ENCODE data around the gene SPATA7.

SPATA7 gene

GRCh38 chr14:88479574-88479987 lies 94.1 kb downstream of the SPATA7 start:
- H3K9me3 ChIP-seq (ENCODE audit: insufficient read depth, low read length, severe bottlenecking), result no peaks in the 10 kb centered on the region
- H3K9ac ChIP-seq (ENCODE audit: low read depth, low read length), result no peak overlapping the region
- no peak for TF ChIP-seq CTCF (IDR thresholded peaks at IDR 0.05; ENCODE audit: borderline replicate concordance, extremely low read depth, low read length, poor library complexity, severe bottlenecking)
- TF ChIP-seq EZH2 (IDR thresholded peaks at IDR 0.05; ENCODE audit: borderline replicate concordance, low read depth, low read length, severe bottlenecking), result no peak
- no peak overlapping the region for H3K27ac ChIP-seq (ENCODE audit: low read length)
- no peak overlapping the region for H3K4me2 ChIP-seq (ENCODE audit: insufficient read depth, low read length)
- no peaks in the 10 kb centered on the region for H3K79me2 ChIP-seq (ENCODE audit: insufficient read depth, low read length)
- ATAC-seq (ENCODE audit: insufficient read depth, low read depth), result no peak
- no peaks in the 10 kb centered on the region for H4K20me1 ChIP-seq (ENCODE audit: insufficient read depth, low read length)
- DNase-seq, result no peak
- no peaks in the 10 kb centered on the region for H3K4me1 ChIP-seq (ENCODE audit: insufficient read depth, low read length)
- no peaks in the 10 kb centered on the region for H3K36me3 ChIP-seq (ENCODE audit: insufficient read depth, low read length)
- no peak overlapping the region for H2AFZ ChIP-seq (ENCODE audit: low read depth, low read length)
- H3K4me3 ChIP-seq (ENCODE audit: low read depth in 1 of 2, low read length in 2 of 2), result no peak overlapping the region
- H3K27me3 ChIP-seq (ENCODE audit: insufficient read depth, low read length, poor library complexity), result no peaks in the 10 kb centered on the region

GRCh38 chr14:88481059-88481458 lies 95.6 kb downstream of the SPATA7 start:
- no peaks in the 10 kb centered on the region for H3K9me3 ChIP-seq (ENCODE audit: insufficient read depth, low read length, severe bottlenecking)
- no peak overlapping the region for H3K9ac ChIP-seq (ENCODE audit: low read depth, low read length)
- H3K79me2 ChIP-seq (ENCODE audit: insufficient read depth, low read length), result no peaks in the 10 kb centered on the region
- H3K4me3 ChIP-seq (ENCODE audit: low read depth in 1 of 2, low read length in 2 of 2), result no peak overlapping the region
- H4K20me1 ChIP-seq (ENCODE audit: insufficient read depth, low read length), result no peaks in the 10 kb centered on the region
- H3K27ac ChIP-seq (ENCODE audit: low read length), result no peak overlapping the region
- H3K36me3 ChIP-seq (ENCODE audit: insufficient read depth, low read length), result no peaks in the 10 kb centered on the region
- H3K4me2 ChIP-seq (ENCODE audit: insufficient read depth, low read length), result no peak overlapping the region
- no peak for ATAC-seq (ENCODE audit: insufficient read depth, low read depth)
- no peak for TF ChIP-seq EZH2 (IDR thresholded peaks at IDR 0.05; ENCODE audit: borderline replicate concordance, low read depth, low read length, severe bottlenecking)
- no peak for TF ChIP-seq CTCF (IDR thresholded peaks at IDR 0.05; ENCODE audit: borderline replicate concordance, extremely low read depth, low read length, poor library complexity, severe bottlenecking)
- no peaks in the 10 kb centered on the region for H3K27me3 ChIP-seq (ENCODE audit: insufficient read depth, low read length, poor library complexity)
- no peaks in the 10 kb centered on the region for H3K4me1 ChIP-seq (ENCODE audit: insufficient read depth, low read length)
- no peak for DNase-seq
- H2AFZ ChIP-seq (ENCODE audit: low read depth, low read length), result no peak overlapping the region

- Histone ChIP-seq H3K79me2 (ENCODE audit: insufficient read depth, low read length) (no peaks in the 10 kb centered on the region), H3K9me3 (ENCODE audit: insufficient read depth, low read length, severe bottlenecking) (no peaks in the 10 kb centered on the region), H3K4me3 (ENCODE audit: low read depth in 1 of 2, low read length in 2 of 2) (no peak overlapping the region), H3K9ac (ENCODE audit: low read depth, low read length) (no peak overlapping the region), H3K27me3 (ENCODE audit: insufficient read depth, low read length, poor library complexity) (no peaks in the 10 kb centered on the region), H3K4me1 (ENCODE audit: insufficient read depth, low read length) (no peaks in the 10 kb centered on the region), H3K36me3 (ENCODE audit: insufficient read depth, low read length) (no peaks in the 10 kb centered on the region), H4K20me1 (ENCODE audit: insufficient read depth, low read length) (no peaks in the 10 kb centered on the region), H3K27ac (ENCODE audit: low read length) (no peak overlapping the region), H2AFZ (ENCODE audit: low read depth, low read length) (no peak overlapping the region), H3K4me2 (ENCODE audit: insufficient read depth, low read length) (no peak overlapping the region)
- TF ChIP-seq CTCF (IDR thresholded peaks at IDR 0.05; ENCODE audit: borderline replicate concordance, extremely low read depth, low read length, poor library complexity, severe bottlenecking) (no peak), EZH2 (IDR thresholded peaks at IDR 0.05; ENCODE audit: borderline replicate concordance, low read depth, low read length, severe bottlenecking) (no peak)
- DNase-seq, result no peak
- ATAC-seq (ENCODE audit: insufficient read depth, low read depth), result no peak
These were observed 96.3 kb downstream of the SPATA7 start for GRCh38 chr14:88481794-88482193.

GRCh38 chr14:88482524-88482923 lies 97.1 kb downstream of the SPATA7 start:
- ATAC-seq (ENCODE audit: insufficient read depth, low read depth) (no peak), DNase-seq (no peak)
- Histone ChIP-seq H4K20me1 (ENCODE audit: insufficient read depth, low read length) (no peaks in the 10 kb centered on the region), H3K79me2 (ENCODE audit: insufficient read depth, low read length) (no peaks in the 10 kb centered on the region), H3K27me3 (ENCODE audit: insufficient read depth, low read length, poor library complexity) (no peaks in the 10 kb centered on the region), H3K4me2 (ENCODE audit: insufficient read depth, low read length) (no peak overlapping the region), H3K9ac (ENCODE audit: low read depth, low read length) (no peak overlapping the region), H3K4me3 (ENCODE audit: low read depth in 1 of 2, low read length in 2 of 2) (no peak overlapping the region), H3K4me1 (ENCODE audit: insufficient read depth, low read length) (no peaks in the 10 kb centered on the region), H2AFZ (ENCODE audit: low read depth, low read length) (no peak overlapping the region), H3K36me3 (ENCODE audit: insufficient read depth, low read length) (no peaks in the 10 kb centered on the region), H3K9me3 (ENCODE audit: insufficient read depth, low read length, severe bottlenecking) (no peaks in the 10 kb centered on the region), H3K27ac (ENCODE audit: low read length) (no peak overlapping the region)
- TF ChIP-seq CTCF (IDR thresholded peaks at IDR 0.05; ENCODE audit: borderline replicate concordance, extremely low read depth, low read length, poor library complexity, severe bottlenecking), result no peak
- no peak for TF ChIP-seq EZH2 (IDR thresholded peaks at IDR 0.05; ENCODE audit: borderline replicate concordance, low read depth, low read length, severe bottlenecking)
